B cell (primary cell): ENCODE measurements around the gene HOXD8. TPM values are rescaled to one million over a fixed set of nuclear protein-coding genes. Genes with fewer than 3 reads are reported as not detected.

Source experiments
- ATAC-seq: fragments of 200-7000 bp; cut with Tn5 transposase; one replicate; pipeline ENCODE4 v1.10.0; 2021; ENCODE audit warnings: low read depth, mild to moderate bottlenecking, moderate number of reproducible peaks, moderate library complexity
- CTCF ChIA-PET: fragments of 350-600 bp; sonication (Branson Sonifier 250); formaldehyde crosslinking; loops from one replicate; lab custom pipeline; 2021; ENCODE audit warnings: antibody characterized with exemption, inconsistent platforms; lab: Charles Lee
- POLR2A ChIA-PET: fragments of 350-600 bp; sonication (Branson Sonifier 250); formaldehyde crosslinking; loops from one replicate; lab custom pipeline; 2021; ENCODE audit warnings: antibody characterized with exemption; lab: Charles Lee
- DNase-seq: peaks from one replicate; pipeline ENCODE4 v3.0.0; 2013
- H2AFZ ChIP-seq: 2 replicates; pipeline ENCODE4 v1.6.1; 2012; ENCODE audit warnings: mild to moderate bottlenecking, low read depth, low read length; ENCODE audit not compliant: insufficient read depth, poor library complexity, severe bottlenecking
- H3K27ac ChIP-seq, 2 donors: 1 replicate in 1 of 2; 2 replicates in 1 of 2; pipeline ENCODE4 v1.5.1; 2012 to 2013; ENCODE audit warnings: low read length in 2 of 2, mild to moderate bottlenecking in 2 of 2, moderate library complexity in 1 of 2
- H3K27me3 ChIP-seq, 4 experiments: fragments of 200-600 bp in 1 of 4; sonication (generic) in 1 of 4; replicated peaks in 1 of 4; 1 replicate in 2 of 4; 2 replicates in 2 of 4; pipeline versions ENCODE4 v1.6.1 to v1.7.0; 2013 to 2016; ENCODE audit warnings: low read length in 3 of 4, mild to moderate bottlenecking in 2 of 4, mixed read lengths in 1 of 4, moderate library complexity in 1 of 4; ENCODE audit not compliant: insufficient read depth in 4 of 4, control insufficient read depth in 3 of 4; ENCODE audit errors: control extremely low read depth in 1 of 4
- H3K36me3 ChIP-seq, 2 experiments: replicated peaks in 1 of 2; 1 replicate in 1 of 2; 2 replicates in 1 of 2; pipeline versions ENCODE4 v1.6.1 to v1.7.1; 2013; ENCODE audit warnings: low read length in 1 of 2; ENCODE audit not compliant: insufficient read depth in 2 of 2, control insufficient read depth in 1 of 2; ENCODE audit errors: control extremely low read depth in 1 of 2, extremely low read depth in 1 of 2
- H3K4me1 ChIP-seq, 2 donors: fragments of 200-600 bp in 1 of 2; sonication (generic) in 1 of 2; 1 replicate in 1 of 2; 2 replicates in 1 of 2; pipeline versions ENCODE4 v1.5.1 to v1.6.1; 2013 to 2017; ENCODE audit warnings: low read length in 2 of 2; ENCODE audit not compliant: control insufficient read depth in 2 of 2, insufficient read depth in 2 of 2
- H3K4me2 ChIP-seq: replicated peaks from 2 replicates; pipeline ENCODE3; 2012; ENCODE audit warnings: mild to moderate bottlenecking, low read depth, low read length; ENCODE audit not compliant: poor library complexity, severe bottlenecking
- H3K4me3 ChIP-seq, 5 experiments: fragments of 200-600 bp in 1 of 5; sonication (generic) in 1 of 5; 1 replicate in 3 of 5; 2 replicates in 2 of 5; pipeline versions ENCODE4 v1.5.1 to v1.7.0; 2011 to 2016; ENCODE audit warnings: low read length in 4 of 5, mild to moderate bottlenecking in 4 of 5, low read depth in 2 of 5, control low read depth in 1 of 5, moderate library complexity in 1 of 5; ENCODE audit not compliant: insufficient read depth in 1 of 5; ENCODE audit errors: control extremely low read depth in 1 of 5, extremely low read depth in 1 of 5
- H3K79me2 ChIP-seq: fragments of 200-600 bp; sonication (generic); one replicate; pipeline ENCODE4 v1.6.0; 2016; ENCODE audit warnings: low read length; ENCODE audit not compliant: control insufficient read depth, insufficient read depth
- H3K9ac ChIP-seq: fragments of 200-600 bp; sonication (generic); 2 replicates; pipeline ENCODE4 v1.6.1; 2017; ENCODE audit warnings: mild to moderate bottlenecking, low read length, moderate library complexity
- H3K9me3 ChIP-seq, 3 donors: one replicate each; pipeline versions ENCODE4 v1.6.1 to v1.7.1; 2013; ENCODE audit warnings: low read length in 2 of 3; ENCODE audit not compliant: control insufficient read depth in 2 of 3, insufficient read depth in 1 of 3; ENCODE audit errors: control extremely low read depth in 1 of 3
- H4K20me1 ChIP-seq: 2 replicates; pipeline ENCODE4 v1.6.0; 2012; ENCODE audit warnings: mild to moderate bottlenecking, low read length; ENCODE audit not compliant: insufficient read depth, control insufficient read depth, poor library complexity, severe bottlenecking
- H3K27ac Mint-ChIP-seq: one replicate; pipeline ENCODE4 v1.8.0; 2021; ENCODE audit warnings: mixed read lengths
- H3K27me3 Mint-ChIP-seq: one replicate; pipeline ENCODE4 v1.8.0; 2021; ENCODE audit warnings: mixed read lengths
- H3K4me1 Mint-ChIP-seq: one replicate; pipeline ENCODE4 v1.8.0; 2021; ENCODE audit warnings: mixed read lengths
- H3K4me3 Mint-ChIP-seq: one replicate; pipeline ENCODE4 v1.8.0; 2021; ENCODE audit warnings: mixed read lengths
- H3K9me3 Mint-ChIP-seq: one replicate; pipeline ENCODE4 v1.8.0; 2022; ENCODE audit warnings: mixed read lengths; ENCODE audit not compliant: insufficient read depth
- EZH2 ChIP-seq: IDR thresholded peaks from 2 replicates; pipeline ENCODE4 v1.6.1; 2012; ENCODE audit warnings: borderline replicate concordance, low read depth, mild to moderate bottlenecking, moderate library complexity, low read length; ENCODE audit not compliant: insufficient read depth, poor library complexity, severe bottlenecking
- WGBS: methylation state at CpG from one replicate; pipeline ENCODE4 v1.1.5; 2013; ENCODE audit warnings: missing lambda C conversion rate; ENCODE audit not compliant: insufficient coverage; 5-methylcytosine and 5-hydroxymethylcytosine counted together
- intact Hi-C: fragments of 100-400 bp; cut with micrococcal nuclease; formaldehyde crosslinking; loops from one replicate; pipeline ENCODE4 v1.10.0; 2022
- polyA plus RNA-seq: library from polyadenylated mRNA; depleted of rRNA; stranded (reverse); fragments of >200 nt; gene quantifications from 2 replicates; pipeline ENCODE4 v1.2.3, GENCODE V29; 2012
- total RNA-seq, 2 donors: library from RNA; stranded (reverse); fragments of 120-200 nt in 1 of 2; gene quantifications; 1 replicate in 1 of 2; 2 replicates in 1 of 2; pipeline versions ENCODE4 v1.2.3 to v1.2.4, GENCODE V29; 2013 to 2022
- TF ChIP-seq, protein P1 (sequence below): fragments of 200-600 bp; IDR thresholded peaks from one replicate; pipeline ENCODE4 v1.8.0; 2022; ENCODE audit warnings: antibody characterized with exemption, mild to moderate bottlenecking

Gene HOXD8
- total and polyA plus RNA-seq, 2 donors (not counting 1 experiment from before 2014, with no cell fraction given), result not detected

DNA sequence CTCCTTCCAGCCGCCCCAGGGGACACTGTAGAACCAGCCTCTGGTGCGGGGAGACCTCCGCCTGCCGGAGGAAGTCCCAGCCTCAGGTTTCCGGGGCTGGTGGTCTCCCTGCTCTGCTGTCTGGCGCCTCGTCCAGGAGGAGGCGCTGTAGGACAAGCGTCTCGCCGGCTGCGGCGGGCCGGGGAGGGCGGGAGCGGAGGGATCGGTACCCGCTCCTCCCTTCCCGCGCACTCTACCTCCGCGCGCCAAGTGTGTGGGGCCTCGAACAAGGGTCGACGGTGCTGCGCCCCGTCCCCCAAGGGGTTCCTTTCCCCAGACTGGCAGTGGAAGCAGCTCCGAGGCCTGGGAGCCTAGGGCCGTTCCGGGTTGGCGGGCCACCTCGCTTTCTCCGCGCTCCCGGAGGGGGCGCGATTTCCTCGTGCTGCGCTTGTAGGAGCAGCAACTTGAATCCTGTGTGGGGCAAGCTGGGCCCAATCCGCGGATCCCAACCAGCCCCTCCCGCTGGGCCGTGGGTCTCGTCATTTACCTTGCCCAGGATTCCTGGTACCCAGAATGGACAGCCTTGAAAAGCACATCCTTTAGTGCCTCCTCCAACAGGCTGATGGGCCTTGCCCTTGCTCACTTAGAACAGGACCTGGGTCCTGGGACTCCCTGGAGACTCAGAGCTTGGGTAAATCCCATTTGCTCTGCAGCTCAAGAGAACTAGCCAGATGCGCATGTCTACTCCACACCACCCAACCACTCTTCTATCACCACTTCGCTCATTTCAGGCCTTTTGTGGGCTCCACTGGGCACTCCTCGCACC, 11.2 kb downstream of the HOXD8 start:
- Mint-ChIP-seq H3K4me3 (peak overlapping the region; percentile 42), H3K4me1 (peaks cover 23% of the 10 kb centered on the region), H3K27ac (no peak overlapping the region), H3K9me3 (no peaks in the 10 kb centered on the region), H3K27me3 (peaks cover 76% of the 10 kb centered on the region)
- Histone ChIP-seq H3K4me3 (peak overlapping the region in 2 of 5 experiments; percentile 29 to 32), H3K4me2 (peak overlapping the region; percentile 58), H3K36me3 (no peaks in the 10 kb centered on the region), H3K27ac (no peak overlapping the region), H3K4me1 (peaks cover 19 to 38% of the 10 kb centered on the region in 2 donors), H3K9me3 (peaks cover 0 to 33% (median 6%) of the 10 kb centered on the region in 3 donors), H3K9ac (peak overlapping the region; percentile 25), H3K27me3 (peaks cover 0 to 90% (median 68%) of the 10 kb centered on the region in 4 experiments), H3K79me2 (no peaks in the 10 kb centered on the region), H2AFZ (peak overlapping the region; percentile 9), H4K20me1 (no peaks in the 10 kb centered on the region)
- TF ChIP-seq, protein P1, sequence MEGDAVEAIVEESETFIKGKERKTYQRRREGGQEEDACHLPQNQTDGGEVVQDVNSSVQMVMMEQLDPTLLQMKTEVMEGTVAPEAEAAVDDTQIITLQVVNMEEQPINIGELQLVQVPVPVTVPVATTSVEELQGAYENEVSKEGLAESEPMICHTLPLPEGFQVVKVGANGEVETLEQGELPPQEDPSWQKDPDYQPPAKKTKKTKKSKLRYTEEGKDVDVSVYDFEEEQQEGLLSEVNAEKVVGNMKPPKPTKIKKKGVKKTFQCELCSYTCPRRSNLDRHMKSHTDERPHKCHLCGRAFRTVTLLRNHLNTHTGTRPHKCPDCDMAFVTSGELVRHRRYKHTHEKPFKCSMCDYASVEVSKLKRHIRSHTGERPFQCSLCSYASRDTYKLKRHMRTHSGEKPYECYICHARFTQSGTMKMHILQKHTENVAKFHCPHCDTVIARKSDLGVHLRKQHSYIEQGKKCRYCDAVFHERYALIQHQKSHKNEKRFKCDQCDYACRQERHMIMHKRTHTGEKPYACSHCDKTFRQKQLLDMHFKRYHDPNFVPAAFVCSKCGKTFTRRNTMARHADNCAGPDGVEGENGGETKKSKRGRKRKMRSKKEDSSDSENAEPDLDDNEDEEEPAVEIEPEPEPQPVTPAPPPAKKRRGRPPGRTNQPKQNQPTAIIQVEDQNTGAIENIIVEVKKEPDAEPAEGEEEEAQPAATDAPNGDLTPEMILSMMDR, result peak; percentile 61
- no peak for TF ChIP-seq EZH2
- 7% methylated on average over 48 of the region's 48 CpGs for WGBS
- ChIA-PET POLR2A (no interaction called here), CTCF (interaction anchor here (0.6 to 3.8 kb wide), 12 partner anchors 9 to 673 kb away, joined by 3 to 26 read pairs (median 4); no protein-coding TSS in a partner anchor)
- intact Hi-C loops, result loop anchor here (5.0 kb wide), 1 partner anchor 412 kb away; no protein-coding TSS in a partner anchor
- peak; percentile 74 for DNase-seq
- peak; percentile 73 for ATAC-seq

GRCh38 chr2:176142281-176142680, 12.8 kb downstream of the HOXD8 start:
- H3K9me3 ChIP-seq, result peaks cover 0 to 30% (median 6%) of the 10 kb centered on the region in 3 donors

More at GRCh38 chr2:176142281-176142680, 12.8 kb downstream of the HOXD8 start:
- Histone ChIP-seq H3K79me2 (no peaks in the 10 kb centered on the region), H3K36me3 (no peaks in the 10 kb centered on the region), H4K20me1 (no peaks in the 10 kb centered on the region), H3K9ac (no peak overlapping the region), H3K4me1 (peaks cover 12 to 22% of the 10 kb centered on the region in 2 donors), H3K27me3 (peaks cover 0 to 91% (median 68%) of the 10 kb centered on the region in 4 experiments), H3K4me2 (no peak overlapping the region), H3K27ac (no peak overlapping the region), H3K4me3 (no peak overlapping the region), H2AFZ (no peak overlapping the region)
- POLR2A ChIA-PET, result no interaction called here
- CTCF ChIA-PET, result interaction anchor here (0.9 to 2.2 kb wide), 2 partner anchors 15 to 495 kb away, joined by 3 to 9 read pairs; no protein-coding TSS in a partner anchor
- ATAC-seq (no peak), DNase-seq (no peak)
- no CpG with 5 or more reads among the region's 2 CpGs for WGBS
- TF ChIP-seq, protein P1, result no peak
- TF ChIP-seq EZH2, result no peak
- peaks cover 76% of the 10 kb centered on the region for H3K27me3 Mint-ChIP-seq
- no peak overlapping the region for H3K27ac Mint-ChIP-seq
- intact Hi-C loops, result loop anchor here (5.0 kb wide), 1 partner anchor 410 kb away; no protein-coding TSS in a partner anchor
- no peaks in the 10 kb centered on the region for H3K9me3 Mint-ChIP-seq
- H3K4me3 Mint-ChIP-seq, result no peak overlapping the region
- H3K4me1 Mint-ChIP-seq, result peaks cover 16% of the 10 kb centered on the region
